PC-9 (cell line): Measurements from ENCODE around the gene EFTUD2.

Experiments
- EZH2 ChIP-seq: fragments of 200-600 bp; sonication (generic); IDR thresholded peaks from 2 replicates; pipeline ENCODE4 v1.8.0; 2017; ENCODE audit warnings: antibody characterized with exemption, low read depth
- TF ChIP-seq, protein P1 (sequence below): fragments of 200-600 bp; sonication (generic); conservative IDR thresholded peaks from 2 replicates; pipeline ENCODE4 v1.6.1; 2017; ENCODE audit warnings: mixed run types, antibody characterized with exemption, mild to moderate bottlenecking, moderate library complexity

DNA sequence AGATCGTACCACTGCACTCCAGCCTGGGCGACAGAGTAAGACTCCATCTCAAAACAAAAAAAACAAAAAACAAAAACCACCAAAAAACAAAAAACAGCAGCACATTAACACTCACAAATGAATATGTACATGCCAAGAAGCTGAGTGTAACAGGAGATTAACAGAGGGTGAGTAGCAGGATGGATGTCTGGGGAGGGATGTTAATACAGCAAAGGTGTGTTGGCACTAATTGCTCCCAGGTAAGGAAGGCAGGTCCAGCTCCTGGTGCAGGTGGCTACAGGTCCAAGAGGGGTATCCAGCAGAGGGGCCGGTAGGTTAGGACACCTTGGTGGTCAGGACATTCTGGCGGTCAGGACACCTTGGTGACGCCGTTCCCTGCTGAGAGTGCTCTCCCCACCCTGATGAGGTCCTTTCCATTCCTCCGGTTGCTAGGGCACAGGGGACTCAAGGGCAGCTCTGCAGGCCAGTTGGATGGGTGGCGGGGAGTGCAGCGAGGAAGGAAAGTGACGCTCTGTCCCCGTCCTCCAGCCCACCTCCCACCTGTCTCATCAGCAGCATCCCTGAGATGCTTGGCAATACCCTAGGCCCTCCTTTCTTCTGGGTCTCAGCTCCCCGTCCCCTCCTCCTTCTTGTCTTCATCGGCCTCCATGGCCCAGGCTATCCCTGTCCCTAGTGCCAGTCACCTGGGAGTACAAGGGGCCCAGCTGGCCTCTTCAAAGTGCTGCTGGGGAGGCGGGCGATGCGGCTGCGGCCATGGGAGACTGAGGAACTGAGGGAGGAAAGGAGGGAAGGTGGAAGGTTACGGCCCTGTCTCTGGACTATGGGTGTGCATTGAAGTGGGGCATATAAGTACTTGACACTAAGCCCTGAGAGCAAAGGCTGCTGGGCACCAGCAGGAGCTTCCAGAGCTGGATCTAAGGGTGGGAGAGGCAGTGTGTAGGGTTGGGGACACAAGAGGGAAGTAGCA is 26.8 kb upstream of the EFTUD2 start:
- no peak for TF ChIP-seq EZH2
- TF ChIP-seq, protein P1, sequence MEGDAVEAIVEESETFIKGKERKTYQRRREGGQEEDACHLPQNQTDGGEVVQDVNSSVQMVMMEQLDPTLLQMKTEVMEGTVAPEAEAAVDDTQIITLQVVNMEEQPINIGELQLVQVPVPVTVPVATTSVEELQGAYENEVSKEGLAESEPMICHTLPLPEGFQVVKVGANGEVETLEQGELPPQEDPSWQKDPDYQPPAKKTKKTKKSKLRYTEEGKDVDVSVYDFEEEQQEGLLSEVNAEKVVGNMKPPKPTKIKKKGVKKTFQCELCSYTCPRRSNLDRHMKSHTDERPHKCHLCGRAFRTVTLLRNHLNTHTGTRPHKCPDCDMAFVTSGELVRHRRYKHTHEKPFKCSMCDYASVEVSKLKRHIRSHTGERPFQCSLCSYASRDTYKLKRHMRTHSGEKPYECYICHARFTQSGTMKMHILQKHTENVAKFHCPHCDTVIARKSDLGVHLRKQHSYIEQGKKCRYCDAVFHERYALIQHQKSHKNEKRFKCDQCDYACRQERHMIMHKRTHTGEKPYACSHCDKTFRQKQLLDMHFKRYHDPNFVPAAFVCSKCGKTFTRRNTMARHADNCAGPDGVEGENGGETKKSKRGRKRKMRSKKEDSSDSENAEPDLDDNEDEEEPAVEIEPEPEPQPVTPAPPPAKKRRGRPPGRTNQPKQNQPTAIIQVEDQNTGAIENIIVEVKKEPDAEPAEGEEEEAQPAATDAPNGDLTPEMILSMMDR: no peak
